ENCODE data around the gene SAXO1. TPM values are rescaled to one million over a fixed set of nuclear protein-coding genes. Genes with fewer than 3 reads are reported as not detected.

Gene SAXO1
- total and polyA plus RNA-seq, 4 donors = under 0.01 to 0.05 (median 0.01) TPM; not detected in 1

GRCh38 chr9:18985464-18985951 is 47.5 kb downstream of the SAXO1 start:
- no peak for DNase-seq (ENCODE audit: low spot score)
- H3K27ac ChIP-seq (ENCODE audit: low read depth in 1 of 2, low read length in 2 of 2) = no peak overlapping the region
- H3K4me3 ChIP-seq (ENCODE audit: low read depth in 1 of 3, low read length in 3 of 3) = no peak overlapping the region
- H3K4me1 ChIP-seq (ENCODE audit: control insufficient read depth in 4 of 4, insufficient read depth in 4 of 4, low read length in 3 of 4) = no peaks in the 10 kb centered on the region
- H3K9me3 ChIP-seq (ENCODE audit: control insufficient read depth in 4 of 4, low read length in 3 of 4) = no peaks in the 10 kb centered on the region
- no peaks in the 10 kb centered on the region for H3K36me3 ChIP-seq (ENCODE audit: control insufficient read depth in 4 of 4, insufficient read depth in 3 of 4, low read depth in 1 of 4, low read length in 3 of 4)
- no peaks in the 10 kb centered on the region for H3K27me3 ChIP-seq (ENCODE audit: control insufficient read depth in 4 of 4, insufficient read depth in 4 of 4, low read length in 3 of 4)
- no peak for TF ChIP-seq REST (IDR thresholded peaks at IDR 0.05)
- TF ChIP-seq CTCF (IDR thresholded peaks at IDR 0.05; ENCODE audit: low read depth, low read length, missing input control) = no peak
- H3K9ac ChIP-seq (ENCODE audit: low read depth in 1 of 2, low read length in 2 of 2) = no peak overlapping the region
- 89% methylated on average over 6 of the region's 6 CpGs for WGBS

GRCh38 chr9:18982262-18982620 is 50.8 kb downstream of the SAXO1 start:
- H3K9ac ChIP-seq (ENCODE audit: low read depth in 1 of 2, low read length in 2 of 2) = no peak overlapping the region
- no peaks in the 10 kb centered on the region for H3K9me3 ChIP-seq (ENCODE audit: control insufficient read depth in 4 of 4, low read length in 3 of 4)
- no peak for DNase-seq (ENCODE audit: low spot score)
- no peaks in the 10 kb centered on the region for H3K4me1 ChIP-seq (ENCODE audit: control insufficient read depth in 4 of 4, insufficient read depth in 4 of 4, low read length in 3 of 4)
- H3K27ac ChIP-seq (ENCODE audit: low read depth in 1 of 2, low read length in 2 of 2) = no peak overlapping the region
- WGBS = 75% methylated on average over 5 of the region's 5 CpGs
- no peaks in the 10 kb centered on the region for H3K36me3 ChIP-seq (ENCODE audit: control insufficient read depth in 4 of 4, insufficient read depth in 3 of 4, low read depth in 1 of 4, low read length in 3 of 4)
- H3K4me3 ChIP-seq (ENCODE audit: low read depth in 1 of 3, low read length in 3 of 3) = no peak overlapping the region
- no peaks in the 10 kb centered on the region for H3K27me3 ChIP-seq (ENCODE audit: control insufficient read depth in 4 of 4, insufficient read depth in 4 of 4, low read length in 3 of 4)
- TF ChIP-seq EGR1 (IDR thresholded peaks at IDR 0.05; ENCODE audit: low read depth in 2 of 2) = no peak
- no peak for TF ChIP-seq GABPA (IDR thresholded peaks at IDR 0.05 in 1 of 2, conservative IDR thresholded peaks at IDR 0.05 in 1 of 2)
- no peak for TF ChIP-seq SP1 (IDR thresholded peaks at IDR 0.05)
- no peak for TF ChIP-seq CTCF (IDR thresholded peaks at IDR 0.05; ENCODE audit: low read depth, low read length, missing input control)
- TF ChIP-seq MAX (IDR thresholded peaks at IDR 0.05) = no peak
- TF ChIP-seq TAF1 (conservative IDR thresholded peaks at IDR 0.05) = no peak
- TF ChIP-seq RXRA (IDR thresholded peaks at IDR 0.05) = no peak
- TF ChIP-seq FOXA1 (IDR thresholded peaks at IDR 0.05) = no peak
- TF ChIP-seq RAD21 (IDR thresholded peaks at IDR 0.05) = no peak
- no peak for TF ChIP-seq HNF4A (conservative IDR thresholded peaks at IDR 0.05)
- TF ChIP-seq YY1 (IDR thresholded peaks at IDR 0.05) = no peak
- no peak for TF ChIP-seq HNF4G (IDR thresholded peaks at IDR 0.05)
